Mammary microvascular endothelial cell (primary cell): Measurements from ENCODE around the gene PARP12. TPM values are rescaled to one million over a fixed set of nuclear protein-coding genes. Genes with fewer than 3 reads are reported as not detected.

ENCODE experiments used
- total RNA-seq: library from RNA; depleted of rRNA; stranded (reverse); fragments of >200 nt; gene quantifications from 2 replicates; pipeline ENCODE4 v1.2.3, GENCODE V29; 2015

Gene PARP12, protein sequence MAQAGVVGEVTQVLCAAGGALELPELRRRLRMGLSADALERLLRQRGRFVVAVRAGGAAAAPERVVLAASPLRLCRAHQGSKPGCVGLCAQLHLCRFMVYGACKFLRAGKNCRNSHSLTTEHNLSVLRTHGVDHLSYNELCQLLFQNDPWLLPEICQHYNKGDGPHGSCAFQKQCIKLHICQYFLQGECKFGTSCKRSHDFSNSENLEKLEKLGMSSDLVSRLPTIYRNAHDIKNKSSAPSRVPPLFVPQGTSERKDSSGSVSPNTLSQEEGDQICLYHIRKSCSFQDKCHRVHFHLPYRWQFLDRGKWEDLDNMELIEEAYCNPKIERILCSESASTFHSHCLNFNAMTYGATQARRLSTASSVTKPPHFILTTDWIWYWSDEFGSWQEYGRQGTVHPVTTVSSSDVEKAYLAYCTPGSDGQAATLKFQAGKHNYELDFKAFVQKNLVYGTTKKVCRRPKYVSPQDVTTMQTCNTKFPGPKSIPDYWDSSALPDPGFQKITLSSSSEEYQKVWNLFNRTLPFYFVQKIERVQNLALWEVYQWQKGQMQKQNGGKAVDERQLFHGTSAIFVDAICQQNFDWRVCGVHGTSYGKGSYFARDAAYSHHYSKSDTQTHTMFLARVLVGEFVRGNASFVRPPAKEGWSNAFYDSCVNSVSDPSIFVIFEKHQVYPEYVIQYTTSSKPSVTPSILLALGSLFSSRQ
- 65.9 and 69.2 TPM in 2 replicates for total RNA-seq

DNA sequence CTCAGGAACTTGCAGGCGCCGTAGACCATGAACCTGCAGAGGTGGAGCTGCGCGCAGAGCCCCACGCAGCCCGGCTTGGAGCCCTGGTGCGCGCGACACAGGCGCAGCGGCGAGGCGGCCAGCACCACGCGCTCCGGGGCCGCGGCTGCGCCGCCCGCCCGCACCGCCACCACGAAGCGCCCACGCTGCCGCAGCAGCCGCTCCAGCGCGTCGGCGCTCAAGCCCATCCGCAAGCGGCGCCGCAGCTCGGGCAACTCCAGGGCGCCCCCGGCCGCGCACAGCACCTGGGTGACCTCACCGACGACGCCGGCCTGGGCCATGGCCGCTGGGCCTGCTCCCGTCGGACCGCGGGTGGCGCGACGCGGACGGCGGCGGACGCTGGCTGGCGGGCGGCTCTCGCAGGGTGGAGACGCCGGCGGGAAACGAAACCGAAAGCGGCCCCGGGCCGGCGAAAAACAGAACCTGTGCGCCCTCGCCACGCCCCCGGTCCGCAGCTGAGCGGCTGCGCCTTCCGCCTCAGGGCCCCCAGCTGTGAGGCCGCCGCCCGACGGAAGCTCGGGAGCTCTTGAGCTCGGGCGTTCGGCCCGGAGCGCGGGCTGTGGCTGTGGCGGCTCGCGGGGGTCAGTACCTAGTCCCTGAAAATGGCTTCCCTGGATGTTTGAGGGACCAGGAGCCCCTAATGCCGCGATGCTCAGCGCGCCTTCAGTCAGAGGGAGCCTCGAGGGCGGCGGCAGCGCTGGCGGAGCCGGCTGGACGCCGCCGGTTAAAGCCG, at the start of gene PARP12:
Gene PARP12 (minus strand): TSS at position 424 of the 772 bp plus-strand sequence. CDS start 104 bp downstream, at position 320.

Other genes with a start within 250 kb of the PARP12 start
- 0.67 and 1.7 TPM in 2 replicates for gene TBXAS1, start 233.7 kb downstream of the PARP12 start, total RNA-seq
- gene KDM7A, start 114.0 kb upstream of the PARP12 start, total RNA-seq = 2.0 and 2.7 TPM in 2 replicates